Measurements from ENCODE around the gene PRTFDC1.
"Not testable (repeated sequence)": the region's sequence is repeated elsewhere in the genome, so short reads cannot be mapped to it uniquely, and the experiment has no call there.

The PRTFDC1 gene

DNA sequence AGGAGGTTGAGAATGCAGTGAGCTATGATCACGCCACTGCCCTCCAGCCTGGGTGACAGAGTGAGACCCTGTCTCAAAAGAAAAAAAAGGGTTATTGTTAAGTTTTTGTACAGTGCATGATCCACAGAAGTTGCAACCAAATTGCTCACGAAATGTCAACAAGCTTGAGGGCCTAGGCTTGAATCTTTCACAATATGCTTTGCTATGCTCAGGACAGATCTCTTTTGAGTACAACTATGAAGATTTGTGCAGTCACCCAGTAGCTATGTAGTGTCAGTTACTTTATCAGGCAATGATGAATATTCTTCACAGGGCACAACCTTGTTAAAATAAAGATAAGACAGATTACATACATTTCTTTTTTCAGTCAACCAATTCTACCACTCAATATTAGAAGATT, 109.2 kb downstream of the PRTFDC1 start:
- no peak for DNase-seq (ENCODE audit: low read depth)

GRCh38 chr10:24842856-24843255, 109.5 kb downstream of the PRTFDC1 start:
- no peak for DNase-seq (ENCODE audit: low read depth)

- DNase-seq (ENCODE audit: low read depth): no peak
Observed at GRCh38 chr10:24841530-24841929, 110.9 kb downstream of the PRTFDC1 start.

DNA sequence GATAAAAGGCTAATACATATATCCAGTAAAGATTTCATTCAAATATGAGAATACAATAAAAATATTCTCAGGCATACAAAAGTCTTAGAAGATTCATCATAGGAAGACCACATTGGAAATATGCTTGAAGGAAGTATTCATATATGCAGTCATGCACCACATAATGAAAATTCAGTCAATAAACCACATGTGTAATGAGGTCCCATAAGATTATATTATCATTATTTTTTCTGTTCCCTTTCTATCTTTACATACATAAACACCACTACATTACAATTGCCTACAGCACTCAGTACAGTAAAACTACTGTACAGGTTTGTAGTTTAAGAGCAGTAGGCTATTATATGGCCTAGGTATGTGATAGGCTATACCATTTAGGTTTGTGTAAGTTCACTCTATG, 111.6 kb downstream of the PRTFDC1 start:
- DNase-seq (ENCODE audit: low read depth): no peak

GRCh38 chr10:24837781-24838180, 114.6 kb downstream of the PRTFDC1 start:
- not testable (repeated sequence) for DNase-seq (ENCODE audit: low read depth)

GRCh38 chr10:24834869-24835268, 117.5 kb downstream of the PRTFDC1 start:
- no peak for DNase-seq (ENCODE audit: low read depth)

DNA sequence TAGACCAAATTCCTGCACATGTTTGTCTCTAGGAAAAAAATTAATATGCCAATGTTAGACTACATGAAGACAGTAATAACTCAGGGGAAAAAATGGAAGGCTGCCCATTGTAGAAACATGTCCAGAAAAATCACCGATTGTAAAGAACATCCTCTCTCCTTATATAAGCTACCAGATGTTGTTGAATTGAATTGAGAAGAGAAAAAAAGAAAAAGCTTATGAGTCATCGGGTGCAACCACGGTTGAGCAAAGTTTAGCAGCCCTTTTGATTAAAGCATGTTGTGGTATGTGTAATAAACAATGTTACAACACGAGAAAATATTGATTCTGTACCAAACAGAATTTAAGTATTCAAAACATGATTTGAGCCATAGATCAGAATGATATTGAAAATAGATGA, 126.4 kb downstream of the PRTFDC1 start:
- no peak for DNase-seq (ENCODE audit: low read depth)

DNA sequence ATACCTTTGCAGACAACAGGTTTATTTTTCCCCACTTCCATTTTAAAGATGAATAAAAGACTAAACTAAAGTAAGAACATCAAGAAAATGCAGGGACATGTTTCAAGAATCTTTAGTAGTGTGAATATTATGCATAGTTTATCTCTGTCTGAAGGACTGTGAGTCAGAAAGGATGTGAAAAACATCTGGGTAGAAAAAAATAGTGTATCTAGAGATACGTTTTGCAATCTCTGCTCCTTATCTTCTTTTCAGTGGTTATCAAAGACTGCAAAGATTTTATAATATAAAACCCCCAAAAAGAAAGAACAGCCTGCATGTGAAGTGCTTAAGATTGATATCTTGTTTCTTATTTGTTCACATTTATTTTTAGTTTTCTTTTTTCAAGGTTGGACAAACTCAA, 126.9 kb downstream of the PRTFDC1 start:
- DNase-seq (ENCODE audit: low read depth): no peak

GRCh38 chr10:24824536-24824935, 127.9 kb downstream of the PRTFDC1 start:
- no peak for DNase-seq (ENCODE audit: low read depth)

- no peak for DNase-seq (ENCODE audit: low read depth)
Observed at GRCh38 chr10:24824124-24824523, 128.3 kb downstream of the PRTFDC1 start.

GRCh38 chr10:24822590-24822989, 129.8 kb downstream of the PRTFDC1 start:
- no peak for DNase-seq (ENCODE audit: low read depth)

DNA sequence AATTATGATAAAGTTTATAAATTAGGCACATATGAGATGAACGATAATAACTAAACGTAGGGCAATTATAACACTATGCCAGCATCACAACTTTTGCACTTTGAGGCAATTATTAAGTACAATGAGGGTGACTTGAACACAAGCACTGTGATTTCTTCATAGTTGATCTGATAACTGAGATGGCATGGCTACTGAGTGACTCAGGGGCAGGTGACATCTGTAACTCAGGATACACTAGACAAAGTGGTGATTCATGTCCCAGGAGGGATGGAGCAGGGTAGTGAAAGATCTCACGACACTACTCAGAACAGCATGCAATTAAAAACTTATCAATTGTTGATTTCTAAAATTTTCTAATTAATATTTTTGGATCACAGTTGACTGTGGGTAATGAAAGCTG, 130.4 kb downstream of the PRTFDC1 start:
- no peak for DNase-seq (ENCODE audit: low read depth)

- DNase-seq (ENCODE audit: low read depth): no peak
Observed at GRCh38 chr10:24816868-24817396, 135.5 kb downstream of the PRTFDC1 start.

- no peak for DNase-seq (ENCODE audit: low read depth)
Observed at GRCh38 chr10:24814568-24815313, 137.7 kb downstream of the PRTFDC1 start.

GRCh38 chr10:24813856-24814255, 138.6 kb downstream of the PRTFDC1 start:
- DNase-seq (ENCODE audit: low read depth): no peak

DNA sequence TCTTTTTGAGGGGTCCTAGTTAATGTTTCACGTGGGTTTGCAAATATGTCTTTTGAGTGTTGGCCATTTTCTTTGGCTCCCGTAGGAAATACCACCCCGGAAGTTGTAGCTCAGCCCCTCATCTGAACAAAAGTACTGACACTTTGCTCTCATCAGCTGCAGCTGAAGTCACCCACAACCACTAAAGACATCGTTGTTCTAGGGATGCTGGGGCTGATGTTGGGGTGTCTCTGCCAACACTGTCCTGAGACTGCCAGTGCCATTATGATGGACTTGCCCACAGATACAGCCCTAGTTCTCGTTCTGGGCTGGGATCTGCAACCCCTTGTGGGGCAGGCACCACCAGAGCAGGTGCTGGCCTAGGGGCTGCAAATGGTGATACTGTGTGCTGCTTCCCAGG, 146.1 kb downstream of the PRTFDC1 start:
- no peak for DNase-seq (ENCODE audit: low read depth)

GRCh38 chr10:24804956-24805355, 147.4 kb downstream of the PRTFDC1 start:
- no peak for DNase-seq (ENCODE audit: low read depth)

GRCh38 chr10:24804392-24804791, 148.0 kb downstream of the PRTFDC1 start:
- DNase-seq (ENCODE audit: low read depth): no peak

DNA sequence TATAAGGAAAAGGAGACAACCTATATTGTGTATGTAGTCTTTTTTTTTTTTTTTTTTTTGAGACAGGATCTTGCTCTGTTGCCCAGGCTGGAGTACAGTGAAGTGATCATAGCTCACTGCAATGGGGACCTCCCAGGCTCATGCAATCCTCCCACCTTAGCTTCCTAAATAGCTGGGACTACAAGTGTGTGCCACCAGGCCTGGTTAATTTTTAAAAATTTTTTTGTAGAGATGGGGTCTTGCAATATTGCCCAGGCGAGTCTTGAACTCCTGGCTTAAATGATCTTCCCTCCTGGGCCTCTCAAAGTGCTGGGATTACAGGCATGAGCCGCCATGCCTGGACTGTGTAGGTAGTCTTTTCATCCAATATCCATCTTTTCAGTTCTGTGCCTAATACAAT, 150.0 kb downstream of the PRTFDC1 start:
- DNase-seq (ENCODE audit: low read depth): no peak

- DNase-seq (ENCODE audit: low read depth): no peak
Observed at GRCh38 chr10:24800861-24801260, 151.5 kb downstream of the PRTFDC1 start.

Data from activated gamma-delta T cell treated with anti-CD3 and anti-CD28 coated beads, Interleukin-2, amount 50 U/mL, for 16 hours (primary cell).